ENCODE data around the gene SOX8.

Gene SOX8

GRCh38 chr16:965036-965395 is 16.6 kb upstream of the SOX8 start:
- Histone ChIP-seq H3K27me3 (ENCODE audit: control insufficient read depth in 5 of 5, insufficient read depth in 4 of 5, low read length in 5 of 5) (no peaks in the 10 kb centered on the region), H3K27ac (ENCODE audit: low read depth, low read length) (no peak overlapping the region), H3K9ac (ENCODE audit: low read length in 5 of 5) (no peak overlapping the region), H3K36me3 (ENCODE audit: control insufficient read depth in 5 of 5, insufficient read depth in 5 of 5, low read length in 5 of 5) (peaks cover 0 to 31% (median 12%) of the 10 kb centered on the region in 5 donors), H3K9me3 (ENCODE audit: control insufficient read depth in 5 of 5, low read length in 5 of 5) (peaks cover 0 to 9% (median 4%) of the 10 kb centered on the region in 5 donors), H3K4me3 (ENCODE audit: low read depth in 1 of 5, low read length in 5 of 5) (no peak overlapping the region), H3K4me1 (ENCODE audit: control insufficient read depth in 5 of 5, insufficient read depth in 5 of 5, low read length in 5 of 5) (peaks cover 6 to 23% (median 13%) of the 10 kb centered on the region in 5 donors)

DNA sequence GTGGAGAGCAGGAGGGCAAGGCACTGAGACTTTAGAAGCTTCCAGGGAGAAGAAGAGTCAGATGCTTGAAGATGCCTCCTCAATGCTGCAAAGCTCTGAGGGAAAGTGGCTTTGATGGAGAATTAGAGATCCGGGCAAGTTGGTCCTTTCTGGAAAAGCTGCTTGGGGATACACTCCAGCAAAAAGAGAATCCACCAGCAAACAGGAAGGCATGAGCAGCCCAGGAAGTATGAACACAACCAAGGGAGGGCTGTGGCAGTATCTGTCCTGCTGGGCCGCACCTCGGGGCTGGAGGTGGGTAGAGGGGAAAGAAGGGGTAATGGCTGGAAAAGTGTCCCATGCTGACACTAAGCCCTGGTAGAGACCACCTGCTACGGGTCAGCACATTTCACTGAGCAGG is 16.1 kb upstream of the SOX8 start:
- H3K27ac ChIP-seq (ENCODE audit: low read depth, low read length), result no peak overlapping the region
- no peak overlapping the region for H3K4me3 ChIP-seq (ENCODE audit: low read depth in 1 of 5, low read length in 5 of 5)
- H3K9ac ChIP-seq (ENCODE audit: low read length in 5 of 5), result no peak overlapping the region
- peaks cover 0 to 9% (median 4%) of the 10 kb centered on the region in 5 donors for H3K9me3 ChIP-seq (ENCODE audit: control insufficient read depth in 5 of 5, low read length in 5 of 5)
- no peaks in the 10 kb centered on the region for H3K27me3 ChIP-seq (ENCODE audit: control insufficient read depth in 5 of 5, insufficient read depth in 4 of 5, low read length in 5 of 5)
- H3K4me1 ChIP-seq (ENCODE audit: control insufficient read depth in 5 of 5, insufficient read depth in 5 of 5, low read length in 5 of 5), result peaks cover 6 to 26% (median 18%) of the 10 kb centered on the region in 5 donors
- peaks cover 0 to 31% (median 12%) of the 10 kb centered on the region in 5 donors for H3K36me3 ChIP-seq (ENCODE audit: control insufficient read depth in 5 of 5, insufficient read depth in 5 of 5, low read length in 5 of 5)

DNA sequence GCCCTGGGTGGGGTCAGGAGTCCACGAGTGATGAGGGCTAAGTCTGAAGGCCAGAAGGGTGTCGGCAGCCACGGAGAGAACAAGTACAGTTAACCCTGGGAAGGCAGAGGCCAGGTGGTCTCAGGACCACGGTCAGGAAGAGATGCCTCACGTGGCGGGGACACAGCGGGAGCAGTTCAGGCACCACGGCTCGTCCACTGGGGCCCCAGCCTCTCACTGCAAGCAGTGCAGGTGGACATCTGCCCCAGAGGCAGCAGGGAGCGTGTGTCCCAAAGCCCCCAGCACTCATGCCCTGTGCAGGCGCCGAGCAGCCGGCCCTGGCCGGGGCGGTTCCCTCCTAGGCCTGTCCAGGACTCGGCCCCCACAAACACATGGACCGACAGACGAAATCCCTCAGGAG is 15.5 kb upstream of the SOX8 start:
- H3K36me3 ChIP-seq (ENCODE audit: control insufficient read depth in 5 of 5, insufficient read depth in 5 of 5, low read length in 5 of 5), result peaks cover 0 to 31% (median 12%) of the 10 kb centered on the region in 5 donors
- H3K27ac ChIP-seq (ENCODE audit: low read depth, low read length), result no peak overlapping the region
- H3K27me3 ChIP-seq (ENCODE audit: control insufficient read depth in 5 of 5, insufficient read depth in 4 of 5, low read length in 5 of 5), result no peaks in the 10 kb centered on the region
- no peak overlapping the region for H3K9ac ChIP-seq (ENCODE audit: low read length in 5 of 5)
- H3K4me1 ChIP-seq (ENCODE audit: control insufficient read depth in 5 of 5, insufficient read depth in 5 of 5, low read length in 5 of 5), result peaks cover 6 to 26% (median 20%) of the 10 kb centered on the region in 5 donors
- no peak overlapping the region for H3K4me3 ChIP-seq (ENCODE audit: low read depth in 1 of 5, low read length in 5 of 5)
- H3K9me3 ChIP-seq (ENCODE audit: control insufficient read depth in 5 of 5, low read length in 5 of 5), result peaks cover 0 to 9% (median 4%) of the 10 kb centered on the region in 5 donors

GRCh38 chr16:966505-966904 is 15.1 kb upstream of the SOX8 start:
- Histone ChIP-seq H3K27me3 (ENCODE audit: control insufficient read depth in 5 of 5, insufficient read depth in 4 of 5, low read length in 5 of 5) (peaks cover 0 to 2% (median 0%) of the 10 kb centered on the region in 5 donors), H3K9me3 (ENCODE audit: control insufficient read depth in 5 of 5, low read length in 5 of 5) (peaks cover 0 to 11% (median 4%) of the 10 kb centered on the region in 5 donors), H3K9ac (ENCODE audit: low read length in 5 of 5) (no peak overlapping the region), H3K4me1 (ENCODE audit: control insufficient read depth in 5 of 5, insufficient read depth in 5 of 5, low read length in 5 of 5) (peaks cover 6 to 30% (median 24%) of the 10 kb centered on the region in 5 donors), H3K4me3 (ENCODE audit: low read depth in 1 of 5, low read length in 5 of 5) (no peak overlapping the region), H3K27ac (ENCODE audit: low read depth, low read length) (no peak overlapping the region), H3K36me3 (ENCODE audit: control insufficient read depth in 5 of 5, insufficient read depth in 5 of 5, low read length in 5 of 5) (peaks cover 0 to 31% (median 12%) of the 10 kb centered on the region in 5 donors)

GRCh38 chr16:967077-967541 is 14.5 kb upstream of the SOX8 start:
- no peak overlapping the region for H3K4me3 ChIP-seq (ENCODE audit: low read depth in 1 of 5, low read length in 5 of 5)
- no peak overlapping the region for H3K9ac ChIP-seq (ENCODE audit: low read length in 5 of 5)
- peaks cover 4 to 30% (median 24%) of the 10 kb centered on the region in 5 donors for H3K4me1 ChIP-seq (ENCODE audit: control insufficient read depth in 5 of 5, insufficient read depth in 5 of 5, low read length in 5 of 5)
- no peak overlapping the region for H3K27ac ChIP-seq (ENCODE audit: low read depth, low read length)
- peaks cover 0 to 12% (median 4%) of the 10 kb centered on the region in 5 donors for H3K9me3 ChIP-seq (ENCODE audit: control insufficient read depth in 5 of 5, low read length in 5 of 5)
- peaks cover 0 to 2% (median 0%) of the 10 kb centered on the region in 5 donors for H3K27me3 ChIP-seq (ENCODE audit: control insufficient read depth in 5 of 5, insufficient read depth in 4 of 5, low read length in 5 of 5)
- H3K36me3 ChIP-seq (ENCODE audit: control insufficient read depth in 5 of 5, insufficient read depth in 5 of 5, low read length in 5 of 5), result peaks cover 0 to 31% (median 12%) of the 10 kb centered on the region in 5 donors

DNA sequence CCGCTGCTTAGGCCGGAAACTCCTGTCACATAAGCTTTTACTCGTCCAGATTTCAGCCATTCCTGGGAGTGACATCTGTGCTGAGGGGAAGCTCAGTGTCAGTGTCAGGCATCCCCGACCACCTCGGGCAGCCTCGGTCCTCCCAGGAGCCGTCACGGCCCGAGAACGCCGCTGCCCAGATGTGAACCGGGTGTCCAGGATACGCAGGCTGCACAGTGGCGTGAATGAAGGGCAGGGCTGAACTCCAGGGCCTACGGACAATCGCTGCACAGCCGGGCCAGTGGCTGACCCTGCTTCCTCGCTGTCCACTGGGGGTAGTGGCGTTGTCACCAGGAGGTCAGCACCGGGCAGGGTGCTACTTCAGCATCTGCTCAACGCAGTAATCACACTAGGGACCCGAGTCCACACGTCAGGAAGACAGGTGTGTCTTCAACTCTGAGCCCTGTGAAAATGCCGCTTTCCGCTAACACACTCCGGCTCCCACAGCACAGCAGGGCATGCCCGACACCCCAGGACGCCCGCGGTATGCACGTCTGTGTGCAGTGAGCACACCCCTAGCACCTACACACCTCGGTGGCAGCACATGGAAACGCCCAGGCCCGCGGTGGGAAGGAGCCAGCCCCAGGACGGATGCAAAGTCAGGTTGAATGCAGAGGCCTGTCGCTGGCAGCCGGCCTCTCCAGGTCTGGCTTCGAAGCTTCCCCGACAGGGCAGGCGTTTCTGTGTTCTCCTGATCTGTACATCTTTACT is 13.8 kb upstream of the SOX8 start:
- no peak overlapping the region for H3K4me3 ChIP-seq (ENCODE audit: low read depth in 1 of 5, low read length in 5 of 5)
- H3K27ac ChIP-seq (ENCODE audit: low read depth, low read length), result no peak overlapping the region
- H3K9ac ChIP-seq (ENCODE audit: low read length in 5 of 5), result no peak overlapping the region
- peaks cover 0 to 2% (median 0%) of the 10 kb centered on the region in 5 donors for H3K27me3 ChIP-seq (ENCODE audit: control insufficient read depth in 5 of 5, insufficient read depth in 4 of 5, low read length in 5 of 5)
- H3K36me3 ChIP-seq (ENCODE audit: control insufficient read depth in 5 of 5, insufficient read depth in 5 of 5, low read length in 5 of 5), result peaks cover 0 to 31% (median 12%) of the 10 kb centered on the region in 5 donors
- peaks cover 4 to 30% (median 24%) of the 10 kb centered on the region in 5 donors for H3K4me1 ChIP-seq (ENCODE audit: control insufficient read depth in 5 of 5, insufficient read depth in 5 of 5, low read length in 5 of 5)
- H3K9me3 ChIP-seq (ENCODE audit: control insufficient read depth in 5 of 5, low read length in 5 of 5), result peaks cover 0 to 12% (median 4%) of the 10 kb centered on the region in 5 donors

GRCh38 chr16:968620-969019 is 12.9 kb upstream of the SOX8 start:
- Histone ChIP-seq H3K4me1 (ENCODE audit: control insufficient read depth in 5 of 5, insufficient read depth in 5 of 5, low read length in 5 of 5) (peaks cover 4 to 27% (median 19%) of the 10 kb centered on the region in 5 donors), H3K27ac (ENCODE audit: low read depth, low read length) (no peak overlapping the region), H3K9ac (ENCODE audit: low read length in 5 of 5) (no peak overlapping the region), H3K4me3 (ENCODE audit: low read depth in 1 of 5, low read length in 5 of 5) (no peak overlapping the region), H3K9me3 (ENCODE audit: control insufficient read depth in 5 of 5, low read length in 5 of 5) (peaks cover 0 to 12% (median 4%) of the 10 kb centered on the region in 5 donors), H3K36me3 (ENCODE audit: control insufficient read depth in 5 of 5, insufficient read depth in 5 of 5, low read length in 5 of 5) (peaks cover 0 to 28% (median 12%) of the 10 kb centered on the region in 5 donors), H3K27me3 (ENCODE audit: control insufficient read depth in 5 of 5, insufficient read depth in 4 of 5, low read length in 5 of 5) (peaks cover 0 to 2% (median 0%) of the 10 kb centered on the region in 5 donors)

- H3K36me3 ChIP-seq (ENCODE audit: control insufficient read depth in 5 of 5, insufficient read depth in 5 of 5, low read length in 5 of 5), result peaks cover 0 to 26% (median 12%) of the 10 kb centered on the region in 5 donors
- H3K27me3 ChIP-seq (ENCODE audit: control insufficient read depth in 5 of 5, insufficient read depth in 4 of 5, low read length in 5 of 5), result peaks cover 0 to 2% (median 0%) of the 10 kb centered on the region in 5 donors
- peak overlapping the region; percentile 67 for H3K27ac ChIP-seq (ENCODE audit: low read depth, low read length)
- peaks cover 0 to 12% (median 4%) of the 10 kb centered on the region in 5 donors for H3K9me3 ChIP-seq (ENCODE audit: control insufficient read depth in 5 of 5, low read length in 5 of 5)
- H3K4me3 ChIP-seq (ENCODE audit: low read depth in 1 of 5, low read length in 5 of 5), result peak overlapping the region; percentile 36 to 90 (median 86)
- peaks cover 4 to 27% (median 19%) of the 10 kb centered on the region in 5 donors for H3K4me1 ChIP-seq (ENCODE audit: control insufficient read depth in 5 of 5, insufficient read depth in 5 of 5, low read length in 5 of 5)
- peak overlapping the region in 4 of 5 donors; percentile 79 to 86 (median 80) for H3K9ac ChIP-seq (ENCODE audit: low read length in 5 of 5)
Measured at GRCh38 chr16:969508-970385, 11.8 kb upstream of the SOX8 start.

DNA sequence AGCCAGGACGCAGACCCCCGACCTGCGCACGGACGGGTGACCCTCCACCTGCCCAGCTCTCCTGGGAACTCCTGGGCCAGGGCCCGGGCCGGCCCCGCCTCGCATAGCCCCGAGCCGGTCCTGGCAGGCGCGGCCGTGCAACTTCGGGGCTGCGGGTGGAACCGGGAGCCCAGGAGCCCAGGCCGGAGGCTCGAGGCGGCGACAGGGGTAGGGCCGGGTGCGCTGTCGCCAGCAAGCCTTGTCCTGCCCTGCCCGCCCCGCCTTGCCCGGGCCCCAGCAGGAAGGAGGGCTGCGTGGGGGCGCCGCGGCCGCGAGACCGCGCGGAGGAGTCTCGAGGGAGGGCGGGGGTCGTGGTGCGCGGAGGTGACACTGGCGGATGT is 11.2 kb upstream of the SOX8 start:
- peaks cover 0 to 2% (median 0%) of the 10 kb centered on the region in 5 donors for H3K27me3 ChIP-seq (ENCODE audit: control insufficient read depth in 5 of 5, insufficient read depth in 4 of 5, low read length in 5 of 5)

More for the DNA sequence above, 11.2 kb upstream of the SOX8 start:
- Histone ChIP-seq H3K4me3 (ENCODE audit: low read depth in 1 of 5, low read length in 5 of 5) (peak overlapping the region in 4 of 5 donors; percentile 75 to 90 (median 86)), H3K27ac (ENCODE audit: low read depth, low read length) (peak overlapping the region; percentile 67), H3K9me3 (ENCODE audit: control insufficient read depth in 5 of 5, low read length in 5 of 5) (peaks cover 0 to 11% (median 4%) of the 10 kb centered on the region in 5 donors), H3K36me3 (ENCODE audit: control insufficient read depth in 5 of 5, insufficient read depth in 5 of 5, low read length in 5 of 5) (peaks cover 0 to 25% (median 12%) of the 10 kb centered on the region in 5 donors), H3K9ac (ENCODE audit: low read length in 5 of 5) (peak overlapping the region in 4 of 5 donors; percentile 79 to 86 (median 80)), H3K4me1 (ENCODE audit: control insufficient read depth in 5 of 5, insufficient read depth in 5 of 5, low read length in 5 of 5) (peaks cover 4 to 27% (median 19%) of the 10 kb centered on the region in 5 donors)

All from subcutaneous abdominal adipose tissue (tissue), 5 donors.